Stimulated activated CD4-positive, alpha-beta T cell treated with anti-CD3 and anti-CD28 coated beads, Interleukin-2, amount 100 ng/mL, for 24 hours (primary cell): ENCODE measurements around the gene ATP11B.

Experiments
- DNase-seq, 2 donors: peaks; one replicate each; pipeline ENCODE4 v3.0.0-alpha.2; 2020

ATP11B gene

DNA sequence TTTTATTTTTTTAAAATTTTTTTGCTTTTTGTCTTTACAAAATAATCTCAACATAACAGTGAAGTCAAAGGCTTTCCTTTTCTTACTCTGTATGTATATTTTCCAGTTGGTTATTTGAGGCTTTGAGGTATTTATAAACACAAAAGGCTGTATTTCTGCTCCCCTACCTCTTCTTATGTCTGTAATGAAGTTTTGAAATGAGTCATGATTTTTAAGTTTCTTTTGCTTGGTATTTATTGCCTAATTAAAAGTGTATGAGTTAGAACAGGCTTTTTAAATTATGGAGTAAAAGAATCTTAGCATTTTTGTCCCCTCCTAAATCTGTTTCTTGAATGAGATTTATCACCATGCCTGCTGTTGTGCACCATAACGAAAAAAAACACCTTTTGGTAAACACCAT, 121.0 kb downstream of the ATP11B start:
- no peak for DNase-seq

DNA sequence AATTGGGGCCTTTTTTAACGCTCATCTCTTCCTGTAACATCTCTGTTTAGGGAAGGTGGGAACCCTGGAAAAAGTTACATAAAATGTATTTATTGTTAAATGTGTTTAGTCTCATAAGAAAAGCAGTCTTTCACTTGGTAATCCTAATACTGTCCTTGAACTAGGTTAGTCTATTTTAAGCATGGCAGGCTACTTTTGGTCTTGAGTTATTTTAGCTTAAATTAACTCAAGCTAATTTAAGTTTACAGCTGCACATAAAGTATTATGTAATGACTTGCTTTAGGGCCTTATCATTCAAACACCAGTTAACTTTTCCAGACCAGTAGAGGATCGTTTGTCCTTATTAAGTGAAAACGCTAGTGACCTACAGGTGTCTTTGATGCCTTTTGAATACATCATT, 123.8 kb downstream of the ATP11B start:
- no peak for DNase-seq

DNA sequence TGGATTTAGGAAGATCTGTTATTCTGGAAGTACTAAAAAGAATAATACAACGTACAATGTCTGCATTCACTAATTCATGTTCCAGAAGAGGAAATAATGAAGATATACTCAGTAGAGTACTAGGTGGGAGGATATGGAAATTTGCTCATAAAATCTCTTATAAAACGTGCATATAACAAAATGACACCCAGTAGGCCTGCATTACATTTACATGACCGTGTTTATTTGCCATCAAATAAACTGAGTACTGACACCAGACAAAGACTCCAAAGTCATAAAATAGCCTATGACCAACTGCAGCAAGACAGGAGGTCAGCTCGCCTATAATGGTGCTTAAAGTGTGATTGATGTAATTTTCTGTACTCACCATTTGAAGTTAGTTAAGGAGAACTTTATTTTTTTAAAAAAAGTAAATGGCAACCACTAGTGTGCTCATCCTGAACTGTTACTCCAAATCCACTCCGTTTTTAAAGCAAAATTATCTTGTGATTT, 126.6 kb downstream of the ATP11B start:
- DNase-seq: no peak

DNA sequence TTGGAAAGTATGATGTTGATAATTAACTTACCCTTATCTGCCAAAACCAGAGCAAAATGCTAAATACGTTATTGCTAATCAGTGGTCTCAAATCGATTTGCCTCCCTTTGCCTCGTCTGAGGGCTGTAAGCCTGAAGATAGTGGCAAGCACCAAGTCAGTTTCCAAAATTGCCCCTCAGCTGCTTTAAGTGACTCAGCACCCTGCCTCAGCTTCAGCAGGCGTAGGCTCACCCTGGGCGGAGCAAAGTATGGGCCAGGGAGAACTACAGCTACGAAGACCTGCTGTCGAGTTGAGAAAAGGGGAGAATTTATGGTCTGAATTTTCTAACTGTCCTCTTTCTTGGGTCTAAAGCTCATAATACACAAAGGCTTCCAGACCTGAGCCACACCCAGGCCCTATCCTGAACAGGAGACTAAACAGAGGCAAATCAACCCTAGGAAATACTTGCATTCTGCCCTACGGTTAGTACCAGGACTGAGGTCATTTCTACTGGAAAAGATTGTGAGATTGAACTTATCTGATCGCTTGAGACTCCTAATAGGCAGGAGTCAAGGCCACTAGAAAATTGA, 127.3 kb downstream of the ATP11B start:
- no peak for DNase-seq

DNA sequence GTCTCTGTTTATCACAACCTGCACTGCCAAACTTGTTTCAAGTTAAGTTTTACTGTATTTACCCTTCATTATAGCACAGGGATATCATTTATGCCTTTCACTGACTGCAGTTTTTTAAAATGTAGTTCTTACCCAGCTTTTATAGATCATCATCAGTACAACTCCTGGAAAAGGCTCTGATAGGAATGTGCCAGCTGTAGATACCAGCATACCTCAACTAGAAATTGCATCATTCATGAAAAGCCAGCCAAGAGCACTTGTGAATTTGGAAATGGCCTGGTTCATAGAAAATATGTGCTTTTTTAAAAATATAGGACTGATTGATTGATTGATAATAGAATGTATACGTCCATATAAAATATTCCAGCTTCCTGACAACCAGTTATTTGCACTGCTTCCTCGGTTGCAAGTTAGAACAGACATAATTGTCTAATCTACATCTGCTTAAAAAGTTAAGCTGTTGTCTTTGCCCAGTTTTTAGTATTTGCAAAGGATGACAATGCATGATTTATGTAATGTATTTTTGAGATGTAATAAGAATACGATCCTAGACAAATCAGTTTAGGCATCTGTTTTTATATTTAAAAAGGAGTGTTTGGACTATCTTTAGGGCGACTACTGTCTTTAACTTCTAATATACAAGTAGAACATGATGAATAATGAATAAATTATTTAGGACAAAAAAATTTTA, 128.5 kb downstream of the ATP11B start:
- DNase-seq: no peak

DNA sequence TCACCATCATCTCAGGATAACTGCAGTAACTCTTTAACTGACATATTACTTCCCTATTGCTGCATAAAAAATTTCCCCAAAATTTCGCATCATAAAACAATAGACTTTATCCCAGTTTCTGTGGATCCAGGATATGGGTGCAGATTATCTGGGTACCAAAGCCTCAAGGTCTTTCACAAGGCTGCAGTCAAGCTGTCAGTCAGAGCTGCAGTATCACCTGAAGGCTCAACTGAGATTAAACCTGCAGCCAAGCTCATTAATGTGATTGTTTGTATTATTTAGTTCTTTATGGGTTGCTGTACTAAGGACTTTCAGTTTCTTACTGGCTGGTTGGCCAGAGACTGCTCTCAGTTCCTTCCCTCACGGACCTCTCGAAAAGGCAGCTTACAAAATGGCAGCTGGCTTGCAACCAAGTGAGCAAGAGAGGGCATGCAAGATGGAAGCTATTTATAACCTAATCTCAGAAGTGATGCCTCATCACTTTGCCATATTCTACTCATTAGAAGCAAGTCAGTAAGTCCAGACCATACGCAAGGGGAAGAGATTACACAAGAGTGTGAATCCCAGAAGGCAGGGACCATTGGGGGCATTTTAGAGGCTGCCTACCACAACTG, 132.1 kb downstream of the ATP11B start:
- no peak for DNase-seq

DNA sequence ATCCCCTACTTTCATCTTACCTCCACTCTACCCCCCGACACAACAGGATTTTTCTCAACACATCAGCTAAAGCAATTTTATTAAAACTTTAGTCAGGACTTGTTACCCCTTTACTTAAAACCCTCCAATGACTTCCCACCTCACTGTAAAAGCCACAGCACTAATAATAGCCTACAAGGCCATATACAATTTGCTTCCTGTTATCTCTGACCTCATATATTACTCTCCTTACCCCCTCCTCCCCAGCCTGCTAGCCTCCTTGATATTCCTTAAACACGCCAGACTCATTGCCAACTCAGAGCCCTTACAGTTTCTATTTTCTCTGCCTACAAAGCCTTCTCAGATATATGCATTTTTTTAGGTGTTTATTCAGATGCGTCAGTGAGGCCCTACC, 132.6 kb downstream of the ATP11B start:
- DNase-seq: no peak

DNA sequence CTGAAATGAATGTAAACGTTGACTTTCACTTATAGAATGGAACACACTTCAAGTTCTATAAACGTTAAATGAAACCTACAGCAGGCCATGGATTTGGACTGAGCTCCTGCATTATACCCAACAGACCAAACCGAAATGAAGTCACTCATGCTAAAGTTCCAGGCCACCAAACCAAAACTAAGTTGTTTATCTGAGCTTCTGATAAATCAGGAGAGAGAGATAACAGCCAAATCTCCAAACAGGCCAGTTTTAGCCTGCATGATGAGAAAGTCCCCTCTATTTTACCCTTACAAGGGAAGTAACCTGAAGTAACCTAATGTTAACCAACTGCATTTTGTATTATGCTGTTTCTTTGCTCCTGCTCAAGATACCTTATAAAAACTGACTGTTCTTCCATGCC, 142.5 kb downstream of the ATP11B start:
- no peak for DNase-seq

DNA sequence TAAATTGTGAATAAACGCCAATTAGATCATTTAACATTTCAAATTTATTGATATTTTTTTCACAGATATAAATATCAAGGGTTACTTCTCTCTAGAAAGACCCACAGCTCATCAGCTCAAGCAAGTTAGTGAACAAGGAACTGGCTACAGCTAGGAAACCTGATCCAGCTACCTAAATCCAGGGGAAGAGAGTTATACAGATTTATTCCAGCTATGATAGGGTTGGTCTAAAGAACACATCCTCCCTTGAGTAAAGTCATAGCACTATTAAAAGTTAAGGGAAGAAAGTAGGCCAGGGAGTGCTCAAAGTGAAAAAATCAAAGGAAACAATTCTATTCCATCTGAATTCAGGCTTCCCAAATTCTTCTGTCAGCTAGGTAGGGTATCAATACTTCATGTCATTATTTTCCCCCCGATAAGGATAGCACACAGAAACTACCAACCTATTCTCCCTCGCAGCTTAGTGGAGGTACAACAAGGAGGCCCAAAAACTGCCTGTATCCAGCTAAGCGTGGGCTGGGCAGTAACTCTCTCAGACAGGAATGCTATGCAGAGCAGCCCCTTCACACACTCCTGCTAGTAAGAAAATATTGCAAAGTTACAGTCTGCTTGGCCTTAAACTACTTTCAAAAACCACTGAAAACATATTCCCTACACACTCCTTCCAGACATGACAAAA, 143.1 kb downstream of the ATP11B start:
- no peak for DNase-seq

DNA sequence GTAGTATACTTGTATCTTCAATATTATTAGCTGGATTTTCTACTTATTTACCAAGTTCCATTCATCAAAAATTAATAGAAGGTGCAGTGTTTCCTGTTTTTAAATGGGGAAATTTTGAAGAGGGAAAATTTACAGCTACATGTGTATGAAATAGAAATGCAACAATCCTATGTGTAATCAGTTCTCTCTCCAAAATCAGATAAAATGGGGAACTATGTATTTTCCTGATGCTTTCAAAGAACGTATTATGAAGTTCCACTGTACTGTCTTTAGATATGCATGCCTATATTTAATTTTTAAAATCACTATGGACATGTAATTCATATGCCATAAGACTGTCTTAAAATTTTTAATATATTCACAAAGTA, 143.6 kb downstream of the ATP11B start:
- no peak for DNase-seq

DNA sequence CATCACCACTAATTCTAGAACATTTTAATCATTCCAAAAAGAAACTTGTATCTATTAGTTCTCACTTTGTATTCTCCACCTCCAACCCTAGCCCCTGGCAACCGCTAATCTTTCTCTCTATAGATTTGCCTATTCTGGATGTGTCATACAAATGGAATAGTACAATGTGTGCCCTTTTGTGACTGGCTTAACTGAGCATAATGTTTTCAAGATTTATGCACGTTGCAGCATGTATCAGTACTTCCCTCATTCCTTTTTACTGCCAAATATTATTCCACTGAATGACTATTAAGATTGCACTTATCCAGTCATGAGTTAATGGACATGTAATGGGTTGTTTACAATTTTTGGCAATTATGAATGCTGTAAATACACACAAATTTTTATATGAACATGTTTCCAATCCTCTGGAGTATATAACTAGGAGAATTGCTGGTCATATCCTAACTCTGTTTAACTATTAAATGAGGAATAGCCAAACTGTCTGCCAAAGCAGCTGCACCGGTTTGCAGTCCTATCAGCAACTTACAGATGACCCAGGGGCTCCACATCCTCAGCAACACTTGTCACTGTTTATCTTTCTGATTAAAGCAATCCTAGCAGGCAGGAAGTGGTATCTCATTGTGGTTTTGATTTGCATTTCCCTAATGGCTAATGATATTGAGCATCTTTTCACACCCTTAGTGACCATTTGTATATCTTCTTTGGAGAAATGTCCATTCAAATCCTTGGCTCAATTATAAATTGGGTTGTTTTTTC, 144.2 kb downstream of the ATP11B start:
- no peak for DNase-seq

DNA sequence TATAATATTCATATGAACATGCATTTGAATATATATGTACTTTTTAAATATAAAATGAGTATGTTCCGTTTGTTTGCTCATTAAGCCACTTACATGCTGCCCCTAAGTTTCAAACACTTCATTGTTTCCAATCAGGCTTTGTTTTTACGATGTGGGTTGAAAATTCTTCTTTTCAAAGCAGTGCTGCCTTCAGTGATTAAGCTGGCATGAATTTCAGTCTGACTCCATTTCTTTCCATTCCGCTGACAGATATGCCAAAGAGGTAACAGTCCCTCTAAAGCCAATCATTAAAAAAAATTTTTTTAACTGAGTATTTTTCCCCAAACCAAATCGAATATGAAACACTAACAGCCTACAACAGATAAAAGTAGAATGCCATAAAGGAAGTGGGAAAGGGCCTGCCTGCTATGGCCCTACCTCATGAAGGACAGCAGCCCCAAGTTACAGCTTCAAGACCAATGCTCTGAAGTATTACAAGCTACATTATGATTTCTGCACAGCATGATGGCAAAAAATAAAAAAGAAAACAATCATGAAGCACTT, 147.0 kb downstream of the ATP11B start:
- DNase-seq: no peak

DNA sequence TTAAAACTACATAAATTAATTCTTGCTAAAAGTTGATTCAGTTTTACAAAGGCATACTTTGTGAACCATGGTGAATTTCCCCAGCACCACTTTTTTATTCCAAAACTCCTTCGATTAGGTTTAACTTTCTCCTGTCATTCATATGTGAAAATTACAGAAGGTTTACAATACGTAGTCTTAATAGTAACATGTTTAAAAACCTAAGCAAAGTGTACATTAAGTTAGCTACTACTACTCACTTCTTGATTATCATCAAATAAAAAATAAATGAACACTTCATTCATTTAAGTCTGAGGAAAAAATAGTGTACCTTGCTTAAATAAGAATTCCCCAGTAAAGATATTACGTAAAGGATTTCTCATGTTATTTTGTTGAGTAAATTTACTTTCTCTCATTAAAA, 148.4 kb downstream of the ATP11B start:
- no peak for DNase-seq

DNA sequence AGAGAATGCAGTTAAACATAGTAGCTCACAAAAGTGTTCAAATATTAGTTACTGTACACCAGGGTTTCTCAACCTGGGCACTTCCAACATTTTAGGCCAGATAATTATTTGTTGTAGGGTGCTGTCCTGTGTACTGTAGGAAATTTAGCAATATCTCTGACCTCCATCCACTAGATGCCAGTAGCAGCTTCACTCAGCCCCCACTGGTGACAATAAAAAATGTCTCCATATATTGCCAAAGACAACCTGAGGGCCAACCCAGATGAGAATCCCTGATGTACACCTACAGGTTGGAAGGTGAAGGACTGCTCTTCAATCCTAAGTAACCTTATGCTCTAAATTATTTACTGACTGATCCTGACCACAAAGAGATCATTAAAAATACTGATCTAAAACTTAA, 154.6 kb downstream of the ATP11B start:
- DNase-seq: no peak

DNA sequence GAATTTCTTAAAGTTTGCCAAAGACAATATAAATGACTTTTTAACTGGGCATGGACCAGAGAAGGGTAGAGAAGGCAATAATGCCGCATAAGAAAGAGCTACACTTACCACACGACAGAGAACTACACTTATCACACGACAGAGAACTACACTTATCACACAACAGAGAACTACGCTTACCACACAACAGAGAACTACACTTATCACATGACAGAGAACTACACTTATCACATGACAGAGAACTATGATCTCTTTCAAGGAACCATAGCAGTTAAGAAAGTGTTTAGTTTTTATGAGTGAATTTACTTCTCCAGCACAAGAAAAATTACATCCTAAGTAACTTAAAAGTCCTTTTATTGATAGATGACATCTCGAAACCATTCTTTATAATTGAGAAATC, 155.0 kb downstream of the ATP11B start:
- no peak for DNase-seq

DNA sequence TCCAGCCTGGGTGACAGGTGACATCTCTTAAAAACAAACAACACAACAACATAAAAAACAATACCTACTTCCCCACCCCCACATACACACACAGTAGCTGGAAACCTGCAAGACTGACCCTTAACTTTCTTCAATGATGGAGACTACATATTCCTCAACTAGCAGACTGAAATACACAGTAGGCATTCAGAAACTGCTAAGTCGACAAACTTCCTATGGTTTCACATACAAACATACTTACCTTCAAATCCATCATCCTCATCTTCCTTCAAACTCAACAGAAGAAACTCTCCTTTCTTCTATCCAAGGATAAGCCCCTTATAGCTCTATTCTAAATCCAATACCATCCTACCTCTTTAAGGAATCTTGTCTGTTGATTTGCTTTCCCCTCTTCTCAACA, 156.4 kb downstream of the ATP11B start:
- no peak for DNase-seq

DNA sequence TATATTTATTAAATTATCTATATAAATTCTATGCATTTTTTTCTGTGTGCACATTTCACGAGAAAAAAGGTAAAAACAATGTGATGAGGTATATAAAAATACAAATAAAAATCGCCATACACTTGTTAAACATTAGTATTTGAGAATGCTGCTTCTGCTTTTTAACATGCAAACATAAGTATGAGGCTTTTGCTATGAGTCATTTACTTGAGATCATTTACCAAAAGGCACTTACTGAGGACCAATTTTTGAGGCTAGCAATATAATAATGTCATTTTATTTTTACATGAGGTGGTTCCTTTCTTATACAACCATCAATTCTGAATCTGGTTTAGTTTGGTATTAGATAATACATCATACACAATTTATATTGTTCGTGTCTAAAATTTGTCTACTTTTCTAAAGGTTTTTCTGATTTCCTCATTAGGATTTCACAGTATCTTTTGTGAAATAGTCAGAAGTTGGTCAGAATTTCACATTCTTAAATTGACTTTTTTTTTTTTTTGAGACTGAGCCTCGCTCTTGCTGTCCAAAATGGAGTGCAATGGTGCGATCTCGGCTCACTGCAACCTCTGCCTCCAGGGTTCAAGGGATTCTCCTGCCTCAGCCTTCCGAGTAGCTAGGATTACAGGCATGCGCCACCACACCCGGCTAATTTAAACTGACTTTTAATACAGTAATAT, 161.4 kb downstream of the ATP11B start:
- DNase-seq: no peak

DNA sequence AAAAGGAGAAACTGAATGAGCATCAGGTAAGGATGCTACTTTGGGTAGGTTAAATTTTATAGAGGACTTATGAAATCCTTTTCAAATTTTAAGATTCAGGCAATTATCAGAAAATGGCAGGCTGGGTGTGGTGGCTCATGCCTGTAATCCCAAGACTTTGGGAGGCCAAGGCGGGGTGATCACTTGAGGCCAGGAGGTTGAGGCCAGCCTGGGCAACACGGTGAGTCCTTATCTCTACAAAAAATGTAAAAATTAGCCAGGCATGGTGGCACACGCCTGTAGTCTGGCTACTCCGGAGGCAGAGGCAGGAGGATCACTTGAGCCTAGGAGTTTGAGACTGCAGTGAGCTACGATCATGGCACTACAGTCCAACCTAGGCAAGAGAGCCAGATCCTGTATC, 163.9 kb downstream of the ATP11B start:
- no peak for DNase-seq

DNA sequence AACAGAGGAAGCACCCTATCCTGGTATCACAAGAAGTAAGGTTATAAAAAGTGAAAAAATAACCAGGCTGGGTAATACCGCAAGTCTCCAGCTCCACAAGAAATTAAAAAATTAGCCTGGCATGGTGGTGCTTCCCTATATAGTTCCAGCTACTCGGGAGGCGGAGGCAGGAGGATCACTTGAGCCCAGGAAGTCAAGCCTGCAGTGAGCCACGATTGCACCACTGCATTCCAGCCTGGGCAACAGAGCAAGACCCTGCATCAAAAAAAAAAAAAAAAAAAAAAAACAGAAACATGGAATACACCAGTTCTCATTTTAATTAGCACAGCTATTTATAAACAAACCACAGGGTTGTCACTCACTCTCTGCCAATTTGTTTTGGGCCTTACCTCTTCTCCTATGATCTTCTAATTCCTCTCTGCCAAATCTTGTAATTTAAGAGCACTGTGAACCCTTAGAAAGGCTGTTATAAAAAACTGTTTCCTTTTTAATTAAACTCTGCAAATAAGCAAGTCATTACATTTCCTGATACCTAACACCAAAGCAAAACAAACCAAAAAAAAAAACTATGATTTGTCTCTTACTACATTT, 164.5 kb downstream of the ATP11B start:
- no peak for DNase-seq

DNA sequence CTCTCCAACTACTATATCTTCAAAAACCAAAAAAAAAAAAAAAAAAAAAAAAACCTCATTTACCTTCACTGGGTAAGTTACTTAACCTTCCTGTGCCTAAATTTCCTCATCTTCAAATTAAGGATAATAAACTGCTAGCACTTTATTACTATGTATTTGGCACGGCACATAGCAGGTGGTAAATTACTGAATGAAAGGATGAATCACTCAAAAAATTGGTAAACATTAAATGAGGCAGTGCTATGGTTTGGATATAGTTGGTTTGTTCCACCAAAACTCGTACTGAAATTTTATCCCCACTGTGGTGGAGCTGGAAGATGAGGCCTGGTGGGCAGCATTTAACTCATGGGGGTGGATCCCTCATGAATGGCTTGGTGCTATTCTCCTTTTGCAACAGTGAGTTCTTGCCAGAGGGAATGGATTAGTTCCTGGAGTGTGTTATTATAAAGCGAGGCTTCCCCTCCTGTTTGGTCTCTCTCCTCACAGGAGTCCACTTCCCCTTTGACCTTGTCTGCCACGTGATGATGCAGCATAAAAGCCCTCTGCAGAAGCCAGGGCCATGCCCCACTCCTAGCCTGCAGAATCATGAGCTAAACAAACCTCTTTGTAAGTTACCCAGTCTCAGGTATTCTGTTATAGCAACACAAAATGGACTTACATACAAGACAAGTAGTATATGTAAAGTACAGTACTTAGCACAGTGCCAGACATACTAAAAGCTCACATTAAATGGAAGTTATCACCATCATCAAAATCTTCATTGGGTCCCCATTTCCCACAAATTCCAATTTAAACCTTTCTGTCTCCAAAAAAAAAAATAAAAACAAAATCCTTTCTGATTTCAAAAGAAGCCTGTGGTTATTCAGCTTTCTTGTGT, 166.4 kb downstream of the ATP11B start:
- no peak for DNase-seq

DNA sequence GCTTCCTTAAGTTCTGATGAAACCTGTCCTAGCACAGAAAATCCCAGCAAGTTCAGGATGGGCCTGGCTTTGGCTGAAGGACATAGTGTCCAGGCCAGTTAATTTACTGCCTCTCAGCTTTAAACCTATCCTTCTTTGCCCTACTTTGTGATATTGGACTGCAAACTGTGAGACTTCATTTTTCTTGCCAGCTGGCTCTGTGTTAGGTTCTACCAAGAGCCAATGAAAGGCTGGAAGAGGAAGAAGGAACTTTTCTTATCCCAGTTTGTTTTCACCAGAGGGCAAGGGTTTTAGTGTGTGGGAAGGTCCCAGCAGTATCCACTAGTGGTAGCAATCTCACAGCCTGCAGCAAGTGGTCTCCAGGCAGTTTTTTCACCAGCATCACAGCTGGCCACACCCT, 168.9 kb downstream of the ATP11B start:
- no peak for DNase-seq
